Measurements from ENCODE around the gene MAGI2.

Gene MAGI2

DNA sequence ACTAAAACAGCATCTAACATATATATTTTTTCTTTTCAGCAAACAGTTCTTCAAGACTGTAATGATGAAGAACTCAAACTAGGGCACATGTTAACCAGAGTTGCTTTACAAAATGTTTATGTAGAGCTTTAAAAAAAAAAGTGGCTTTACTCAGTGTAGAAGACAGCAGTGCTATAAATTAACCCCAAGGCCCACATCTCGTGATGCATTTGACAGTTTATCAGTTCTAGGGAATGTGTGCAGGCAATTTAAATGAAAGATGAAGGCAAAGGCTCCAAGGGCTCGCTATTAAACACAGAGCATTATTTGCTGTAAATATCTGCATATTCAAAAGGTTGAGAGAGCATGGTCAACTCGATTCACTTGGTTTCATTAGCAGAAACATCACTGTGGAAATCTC, 558.1 kb downstream of the MAGI2 start:
- Histone ChIP-seq H3K27me3 (ENCODE audit: insufficient read depth, low read length, poor library complexity, severe bottlenecking) (no peaks in the 10 kb centered on the region), H3K9me3 (ENCODE audit: insufficient read depth, low read depth, low read length) (no peaks in the 10 kb centered on the region), H3K79me2 (ENCODE audit: insufficient read depth, low read length) (no peaks in the 10 kb centered on the region), H3K4me3 (ENCODE audit: low read length, poor library complexity, severe bottlenecking) (no peak overlapping the region), H4K20me1 (ENCODE audit: insufficient read depth, low read length, poor library complexity, severe bottlenecking) (no peaks in the 10 kb centered on the region), H3K9ac (ENCODE audit: low read depth, low read length, poor library complexity, severe bottlenecking) (no peak overlapping the region), H3K9me2 (replicated peaks; ENCODE audit: low read depth, low read length) (no peaks in the 10 kb centered on the region), H3K36me3 (ENCODE audit: insufficient read depth, low read length) (no peaks in the 10 kb centered on the region), H2AFZ (ENCODE audit: low read length) (no peak overlapping the region), H3K4me2 (ENCODE audit: low read depth, low read length, poor library complexity, severe bottlenecking) (no peak overlapping the region), H3F3A (ENCODE audit: low read depth) (no peaks in the 10 kb centered on the region), H3K4me1 (ENCODE audit: insufficient read depth, low read length, poor library complexity, severe bottlenecking) (no peaks in the 10 kb centered on the region)
- TF ChIP-seq, protein P1, sequence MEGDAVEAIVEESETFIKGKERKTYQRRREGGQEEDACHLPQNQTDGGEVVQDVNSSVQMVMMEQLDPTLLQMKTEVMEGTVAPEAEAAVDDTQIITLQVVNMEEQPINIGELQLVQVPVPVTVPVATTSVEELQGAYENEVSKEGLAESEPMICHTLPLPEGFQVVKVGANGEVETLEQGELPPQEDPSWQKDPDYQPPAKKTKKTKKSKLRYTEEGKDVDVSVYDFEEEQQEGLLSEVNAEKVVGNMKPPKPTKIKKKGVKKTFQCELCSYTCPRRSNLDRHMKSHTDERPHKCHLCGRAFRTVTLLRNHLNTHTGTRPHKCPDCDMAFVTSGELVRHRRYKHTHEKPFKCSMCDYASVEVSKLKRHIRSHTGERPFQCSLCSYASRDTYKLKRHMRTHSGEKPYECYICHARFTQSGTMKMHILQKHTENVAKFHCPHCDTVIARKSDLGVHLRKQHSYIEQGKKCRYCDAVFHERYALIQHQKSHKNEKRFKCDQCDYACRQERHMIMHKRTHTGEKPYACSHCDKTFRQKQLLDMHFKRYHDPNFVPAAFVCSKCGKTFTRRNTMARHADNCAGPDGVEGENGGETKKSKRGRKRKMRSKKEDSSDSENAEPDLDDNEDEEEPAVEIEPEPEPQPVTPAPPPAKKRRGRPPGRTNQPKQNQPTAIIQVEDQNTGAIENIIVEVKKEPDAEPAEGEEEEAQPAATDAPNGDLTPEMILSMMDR (conservative IDR thresholded peaks at IDR 0.05; ENCODE audit: low read length) = no peak
- TF ChIP-seq EZH2phosphoT487 (IDR thresholded peaks at IDR 0.05; ENCODE audit: borderline replicate concordance) = no peak

DNA sequence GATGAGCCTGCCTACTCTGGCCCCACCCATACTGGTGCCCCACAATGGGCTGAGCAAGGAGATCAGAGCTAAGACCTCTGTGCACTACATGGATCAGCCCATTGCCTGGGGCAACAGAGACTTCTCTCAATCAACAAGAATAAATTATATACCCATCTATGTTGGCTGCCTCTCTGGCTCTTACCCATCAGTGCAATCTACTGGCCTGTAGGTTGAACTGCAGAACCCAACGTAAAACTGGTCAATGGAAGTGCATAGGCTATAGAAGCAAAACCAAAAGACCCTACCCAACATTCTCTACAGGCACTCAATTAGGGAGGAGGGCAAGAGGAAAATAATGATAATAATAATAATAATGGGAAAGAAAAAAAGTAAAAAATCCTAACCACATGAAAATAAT, 574.3 kb downstream of the MAGI2 start:
- no peaks in the 10 kb centered on the region for H3K9me2 ChIP-seq (replicated peaks; ENCODE audit: low read depth, low read length)
- H2AFZ ChIP-seq (ENCODE audit: low read length) = no peak overlapping the region
- no peak overlapping the region for H3K4me2 ChIP-seq (ENCODE audit: low read depth, low read length, poor library complexity, severe bottlenecking)
- no peaks in the 10 kb centered on the region for H4K20me1 ChIP-seq (ENCODE audit: insufficient read depth, low read length, poor library complexity, severe bottlenecking)
- no peaks in the 10 kb centered on the region for H3K36me3 ChIP-seq (ENCODE audit: insufficient read depth, low read length)
- no peaks in the 10 kb centered on the region for H3K4me1 ChIP-seq (ENCODE audit: insufficient read depth, low read length, poor library complexity, severe bottlenecking)
- TF ChIP-seq, protein P1 (conservative IDR thresholded peaks at IDR 0.05; ENCODE audit: low read length) = no peak
- no peak for TF ChIP-seq EZH2phosphoT487 (IDR thresholded peaks at IDR 0.05; ENCODE audit: borderline replicate concordance)
- no peak overlapping the region for H3K4me3 ChIP-seq (ENCODE audit: low read length, poor library complexity, severe bottlenecking)
- H3K9ac ChIP-seq (ENCODE audit: low read depth, low read length, poor library complexity, severe bottlenecking) = no peak overlapping the region
- H3F3A ChIP-seq (ENCODE audit: low read depth) = no peaks in the 10 kb centered on the region
- no peaks in the 10 kb centered on the region for H3K27me3 ChIP-seq (ENCODE audit: insufficient read depth, low read length, poor library complexity, severe bottlenecking)
- no peaks in the 10 kb centered on the region for H3K79me2 ChIP-seq (ENCODE audit: insufficient read depth, low read length)
- no peaks in the 10 kb centered on the region for H3K9me3 ChIP-seq (ENCODE audit: insufficient read depth, low read depth, low read length)

GRCh38 chr7:78873117-78873516, 580.4 kb downstream of the MAGI2 start:
- H3K4me2 ChIP-seq (ENCODE audit: low read depth, low read length, poor library complexity, severe bottlenecking) = no peak overlapping the region
- no peaks in the 10 kb centered on the region for H3K9me3 ChIP-seq (ENCODE audit: insufficient read depth, low read depth, low read length)
- TF ChIP-seq, protein P1 (conservative IDR thresholded peaks at IDR 0.05; ENCODE audit: low read length) = no peak
- no peak for TF ChIP-seq EZH2phosphoT487 (IDR thresholded peaks at IDR 0.05; ENCODE audit: borderline replicate concordance)
- no peaks in the 10 kb centered on the region for H3K36me3 ChIP-seq (ENCODE audit: insufficient read depth, low read length)
- H3K27me3 ChIP-seq (ENCODE audit: insufficient read depth, low read length, poor library complexity, severe bottlenecking) = no peaks in the 10 kb centered on the region
- no peaks in the 10 kb centered on the region for H3K4me1 ChIP-seq (ENCODE audit: insufficient read depth, low read length, poor library complexity, severe bottlenecking)
- no peak overlapping the region for H2AFZ ChIP-seq (ENCODE audit: low read length)
- no peaks in the 10 kb centered on the region for H3K9me2 ChIP-seq (replicated peaks; ENCODE audit: low read depth, low read length)
- H3K79me2 ChIP-seq (ENCODE audit: insufficient read depth, low read length) = no peaks in the 10 kb centered on the region
- no peak overlapping the region for H3K9ac ChIP-seq (ENCODE audit: low read depth, low read length, poor library complexity, severe bottlenecking)
- H4K20me1 ChIP-seq (ENCODE audit: insufficient read depth, low read length, poor library complexity, severe bottlenecking) = no peaks in the 10 kb centered on the region
- no peaks in the 10 kb centered on the region for H3F3A ChIP-seq (ENCODE audit: low read depth)
- H3K4me3 ChIP-seq (ENCODE audit: low read length, poor library complexity, severe bottlenecking) = no peak overlapping the region

Measured in Loucy (cell line).